Naive thymus-derived CD8-positive, alpha-beta T cell (primary cell): ENCODE results near the gene PGBD5. TPM values are rescaled to one million over a fixed set of nuclear protein-coding genes. Genes with fewer than 3 reads are reported as not detected.

Source experiments
- ATAC-seq, 2 donors: fragments of 150-1000 bp; cut with Tn5 transposase in 1 of 2; sonication (Bioruptor Pico), chemical (Tn5 transposase) in 1 of 2; 1 replicate in 1 of 2; 2 replicates in 1 of 2; pipeline ENCODE4 v1.10.0; 2021; ENCODE audit warnings: mild to moderate bottlenecking in 2 of 2, moderate library complexity in 2 of 2
- POLR2A ChIA-PET: fragments of 350-600 bp; sonication (Branson Sonifier 250); formaldehyde crosslinking; loops from one replicate; lab custom pipeline; 2021; ENCODE audit warnings: antibody characterized with exemption; lab: Charles Lee
- DNase-seq, 10 donors: peaks; one replicate each; pipeline versions ENCODE4 v3.0.0 to v3.0.0-alpha.2; 2020 to 2022
- H3K27ac Mint-ChIP-seq, 10 donors: one replicate each; pipeline ENCODE4 v1.8.0; 2020 to 2022; ENCODE audit warnings: mild to moderate bottlenecking in 10 of 10, mixed read lengths in 10 of 10, moderate library complexity in 4 of 10, inconsistent platforms in 1 of 10
- H3K27me3 Mint-ChIP-seq, 5 donors: one replicate each; pipeline ENCODE4 v1.8.0; 2021 to 2022; ENCODE audit warnings: mixed read lengths in 5 of 5
- H3K36me3 Mint-ChIP-seq, 3 donors: one replicate each; pipeline ENCODE4 v1.8.0; 2020 to 2022; ENCODE audit warnings: mixed read lengths in 3 of 3, mild to moderate bottlenecking in 2 of 3, inconsistent platforms in 1 of 3
- H3K4me1 Mint-ChIP-seq, 4 donors: one replicate each; pipeline ENCODE4 v1.8.0; 2021 to 2022; ENCODE audit warnings: mixed read lengths in 4 of 4
- H3K4me3 Mint-ChIP-seq, 10 donors: one replicate each; pipeline ENCODE4 v1.8.0; 2020 to 2022; ENCODE audit warnings: mild to moderate bottlenecking in 10 of 10, mixed read lengths in 10 of 10, moderate library complexity in 6 of 10, inconsistent platforms in 1 of 10
- H3K9me3 Mint-ChIP-seq, 9 donors: one replicate each; pipeline ENCODE4 v1.8.0; 2020 to 2022; ENCODE audit warnings: mixed read lengths in 9 of 9, mild to moderate bottlenecking in 3 of 9, inconsistent platforms in 1 of 9, moderate library complexity in 1 of 9
- polyA plus RNA-seq, 3 donors: library from polyadenylated mRNA; unstranded; fragments of 300-500 nt; fragmentation: Illumina TruSeq; gene quantifications; one replicate each; pipeline ENCODE4 v1.2.3, GENCODE V29; 2021
- total RNA-seq, 8 experiments: library from RNA in 2 of 8; stranded (reverse) in 2 of 8; gene quantifications; one replicate each; pipeline ENCODE4 v1.2.3 and lab custom pipeline; 2021 to 2026

The PGBD5 gene
- total and polyA plus RNA-seq, 5 experiments from 2014 or later: not detected

- Mint-ChIP-seq H3K4me1 (peaks cover 28 to 55% (median 46%) of the 10 kb centered on the region in 4 donors), H3K27ac (peak overlapping the region in 9 of 10 donors; percentile 46 to 92 (median 81)), H3K36me3 (peaks cover 0 to 24% (median 0%) of the 10 kb centered on the region in 3 donors), H3K27me3 (no peaks in the 10 kb centered on the region), H3K9me3 (no peaks in the 10 kb centered on the region), H3K4me3 (peak overlapping the region in 4 of 10 donors; percentile 29 to 49 (median 44))
- DNase-seq (peak in 1 of 10 donors; percentile 28), ATAC-seq (no peak)
- POLR2A ChIA-PET: interaction anchor here (0.7 kb wide), 1 partner anchor 234 kb away, joined by 5 read pairs; no protein-coding TSS in a partner anchor
These were observed 144.6 kb downstream of the PGBD5 start for GRCh38 chr1:230281556-230281955.

DNA sequence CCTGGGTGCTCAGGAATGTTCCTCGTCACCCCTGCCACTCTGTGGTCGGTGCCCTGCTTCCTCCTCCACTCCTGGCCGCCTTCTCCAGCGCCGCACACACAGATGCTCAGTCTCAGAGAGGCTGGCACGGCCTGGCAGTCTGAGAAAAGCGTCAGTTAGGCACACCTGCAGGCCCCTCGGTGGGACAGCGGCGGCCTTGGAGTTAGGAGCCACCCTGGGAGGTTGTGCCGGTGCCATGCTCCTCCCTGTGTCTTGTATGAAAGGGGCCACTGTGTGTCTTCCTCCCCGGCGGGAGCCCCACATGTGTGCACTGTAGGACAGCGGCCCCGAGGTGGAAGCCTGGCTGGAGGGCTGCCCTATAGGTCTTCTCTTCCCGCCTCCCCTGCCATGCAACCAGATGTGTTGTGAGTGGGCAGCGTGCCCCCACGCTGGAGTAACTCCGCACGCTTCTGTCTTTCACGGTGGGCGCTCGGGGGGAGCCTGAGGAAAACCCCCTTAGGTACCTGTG is 145.2 kb downstream of the PGBD5 start:
- POLR2A ChIA-PET: interaction anchor here (2.5 kb wide), 1 partner anchor 10 kb away, joined by 8 read pairs; no protein-coding TSS in a partner anchor
- Mint-ChIP-seq H3K36me3 (peaks cover 0 to 24% (median 0%) of the 10 kb centered on the region in 3 donors), H3K4me3 (peak overlapping the region in 4 of 10 donors; percentile 29 to 54 (median 49)), H3K27ac (peak overlapping the region; percentile 46 to 92 (median 77)), H3K4me1 (peaks cover 29 to 57% (median 49%) of the 10 kb centered on the region in 4 donors), H3K9me3 (no peaks in the 10 kb centered on the region), H3K27me3 (no peaks in the 10 kb centered on the region)
- DNase-seq: no peak
- no peak for ATAC-seq

GRCh38 chr1:230280054-230280795 is 145.9 kb downstream of the PGBD5 start:
- peak overlapping the region in 1 of 10 donors; percentile 11 for H3K4me3 Mint-ChIP-seq
- H3K4me1 Mint-ChIP-seq: peaks cover 29 to 57% (median 49%) of the 10 kb centered on the region in 4 donors
- no peak for ATAC-seq
- POLR2A ChIA-PET: interaction anchor here (2.5 kb wide), 1 partner anchor 10 kb away, joined by 8 read pairs; no protein-coding TSS in a partner anchor
- H3K27ac Mint-ChIP-seq: peak overlapping the region in 6 of 10 donors; percentile 37 to 92 (median 82)
- no peaks in the 10 kb centered on the region for H3K9me3 Mint-ChIP-seq
- peak in 1 of 10 donors; percentile 40 for DNase-seq
- peaks cover 0 to 24% (median 0%) of the 10 kb centered on the region in 3 donors for H3K36me3 Mint-ChIP-seq
- no peaks in the 10 kb centered on the region for H3K27me3 Mint-ChIP-seq

GRCh38 chr1:230279583-230279945 is 146.6 kb downstream of the PGBD5 start:
- Mint-ChIP-seq H3K9me3 (no peaks in the 10 kb centered on the region), H3K4me3 (peak overlapping the region in 1 of 10 donors; percentile 38), H3K4me1 (peaks cover 29 to 57% (median 48%) of the 10 kb centered on the region in 4 donors), H3K27ac (peak overlapping the region in 4 of 10 donors; percentile 62 to 82 (median 68)), H3K36me3 (peaks cover 0 to 24% (median 0%) of the 10 kb centered on the region in 3 donors), H3K27me3 (no peaks in the 10 kb centered on the region)
- no peak for ATAC-seq
- POLR2A ChIA-PET: interaction anchor here (2.5 kb wide), 1 partner anchor 11 kb away, joined by 8 read pairs; no protein-coding TSS in a partner anchor
- no peak for DNase-seq

DNA sequence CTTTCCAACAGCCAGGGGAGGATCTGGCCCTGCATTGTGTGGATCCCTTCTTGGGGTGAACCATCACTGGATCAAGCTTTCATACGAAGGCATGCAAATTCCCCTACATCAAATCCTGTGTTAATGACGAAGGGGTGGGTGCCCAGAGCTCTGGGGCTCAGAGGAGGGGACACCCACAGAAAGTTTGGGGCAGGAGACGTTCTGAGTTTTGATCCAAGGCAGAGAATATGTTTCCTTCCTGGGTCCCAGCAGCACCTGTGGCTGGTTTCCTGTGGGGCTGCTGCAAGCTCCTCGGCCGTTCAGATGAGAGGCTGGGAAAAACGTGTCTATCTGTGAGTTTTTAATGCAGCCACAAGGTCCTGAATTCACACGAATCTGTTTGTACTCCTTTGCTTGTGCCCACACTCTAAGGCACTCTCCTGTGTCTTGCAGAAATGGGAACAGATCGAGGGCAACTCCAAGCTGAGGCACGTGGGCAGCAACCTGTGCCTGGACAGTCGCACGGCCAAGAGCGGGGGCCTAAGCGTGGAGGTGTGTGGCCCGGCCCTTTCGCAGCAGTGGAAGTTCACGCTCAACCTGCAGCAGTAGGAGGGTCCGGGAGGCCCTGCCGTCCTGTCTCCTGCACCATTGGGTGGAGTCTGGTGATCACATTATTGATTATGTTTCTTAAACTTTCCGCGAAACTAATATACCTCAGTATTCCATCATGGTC is 147.1 kb downstream of the PGBD5 start:
- peak overlapping the region in 9 of 10 donors; percentile 62 to 91 (median 80) for H3K27ac Mint-ChIP-seq
- no peak for ATAC-seq
- peaks cover 29 to 60% (median 53%) of the 10 kb centered on the region in 4 donors for H3K4me1 Mint-ChIP-seq
- peak overlapping the region in 6 of 10 donors; percentile 22 to 75 (median 55) for H3K4me3 Mint-ChIP-seq
- no peak for DNase-seq
- POLR2A ChIA-PET: interaction anchor here (0.6 to 2.5 kb wide), 2 partner anchors 11 to 27 kb away, joined by 4 to 8 read pairs; no protein-coding TSS in a partner anchor
- H3K36me3 Mint-ChIP-seq: peaks cover 0 to 24% (median 0%) of the 10 kb centered on the region in 3 donors
- H3K9me3 Mint-ChIP-seq: no peaks in the 10 kb centered on the region
- H3K27me3 Mint-ChIP-seq: no peaks in the 10 kb centered on the region

GRCh38 chr1:230278376-230278775 is 147.8 kb downstream of the PGBD5 start:
- POLR2A ChIA-PET: interaction anchor here (2.5 kb wide), 1 partner anchor 12 kb away, joined by 8 read pairs; no protein-coding TSS in a partner anchor
- peaks cover 34 to 63% (median 60%) of the 10 kb centered on the region in 4 donors for H3K4me1 Mint-ChIP-seq
- peak overlapping the region in 8 of 10 donors; percentile 36 to 75 (median 64) for H3K4me3 Mint-ChIP-seq
- H3K9me3 Mint-ChIP-seq: no peaks in the 10 kb centered on the region
- peak overlapping the region; percentile 10 to 91 (median 66) for H3K27ac Mint-ChIP-seq
- H3K36me3 Mint-ChIP-seq: peaks cover 0 to 24% (median 0%) of the 10 kb centered on the region in 3 donors
- no peak for ATAC-seq
- DNase-seq: peak in 2 of 10 donors; percentile 5 to 19
- no peaks in the 10 kb centered on the region for H3K27me3 Mint-ChIP-seq

- POLR2A ChIA-PET: interaction anchor here (0.6 kb wide), 2 partner anchors 208 to 933 kb away, joined by 3 to 4 read pairs; no protein-coding TSS in a partner anchor
These were observed 148.7 kb downstream of the PGBD5 start for GRCh38 chr1:230277201-230278025.

GRCh38 chr1:230276401-230276800 is 149.7 kb downstream of the PGBD5 start:
- peaks cover 0 to 24% (median 0%) of the 10 kb centered on the region in 3 donors for H3K36me3 Mint-ChIP-seq
- no peak for ATAC-seq
- H3K4me1 Mint-ChIP-seq: peaks cover 39 to 68% (median 65%) of the 10 kb centered on the region in 4 donors
- DNase-seq: peak in 1 of 10 donors; percentile 34
- no peaks in the 10 kb centered on the region for H3K9me3 Mint-ChIP-seq
- no peaks in the 10 kb centered on the region for H3K27me3 Mint-ChIP-seq
- peak overlapping the region in 6 of 10 donors; percentile 9 to 92 (median 73) for H3K27ac Mint-ChIP-seq
- H3K4me3 Mint-ChIP-seq: peak overlapping the region in 2 of 10 donors; percentile 12 to 58
- POLR2A ChIA-PET: no interaction called here

More at GRCh38 chr1:230277201-230278025, 148.7 kb downstream of the PGBD5 start:
- peaks cover 0 to 24% (median 0%) of the 10 kb centered on the region in 3 donors for H3K36me3 Mint-ChIP-seq
- peak overlapping the region; percentile 8 to 82 (median 57) for H3K4me3 Mint-ChIP-seq
- DNase-seq: peak in 5 of 10 donors; percentile 35 to 61 (median 54)
- H3K4me1 Mint-ChIP-seq: peaks cover 41 to 71% (median 69%) of the 10 kb centered on the region in 4 donors
- peak; percentile 60 to 67 for ATAC-seq
- H3K27ac Mint-ChIP-seq: peak overlapping the region; percentile 16 to 92 (median 76)
- no peaks in the 10 kb centered on the region for H3K9me3 Mint-ChIP-seq
- no peaks in the 10 kb centered on the region for H3K27me3 Mint-ChIP-seq

GRCh38 chr1:230274254-230274653 is 151.9 kb downstream of the PGBD5 start:
- ATAC-seq (peak; percentile 41 to 52), DNase-seq (peak in 2 of 10 donors; percentile 23 to 39)
- peak overlapping the region; percentile 33 to 82 (median 74) for H3K4me3 Mint-ChIP-seq
- peaks cover 0 to 15% (median 2%) of the 10 kb centered on the region in 3 donors for H3K36me3 Mint-ChIP-seq
- H3K27me3 Mint-ChIP-seq: no peaks in the 10 kb centered on the region
- peak overlapping the region; percentile 53 to 92 (median 74) for H3K27ac Mint-ChIP-seq
- POLR2A ChIA-PET: no interaction called here
- no peaks in the 10 kb centered on the region for H3K9me3 Mint-ChIP-seq
- peaks cover 39 to 74% (median 69%) of the 10 kb centered on the region in 4 donors for H3K4me1 Mint-ChIP-seq

- DNase-seq (peak in 3 of 10 donors; percentile 17 to 38 (median 27)), ATAC-seq (peak in 1 of 2 donors; percentile 47)
- H3K36me3 Mint-ChIP-seq: peaks cover 0 to 6% (median 3%) of the 10 kb centered on the region in 3 donors
- POLR2A ChIA-PET: no interaction called here
- H3K4me3 Mint-ChIP-seq: peak overlapping the region in 6 of 10 donors; percentile 27 to 64 (median 52)
- peaks cover 30 to 68% (median 62%) of the 10 kb centered on the region in 4 donors for H3K4me1 Mint-ChIP-seq
- peak overlapping the region; percentile 37 to 95 (median 76) for H3K27ac Mint-ChIP-seq
- no peaks in the 10 kb centered on the region for H3K9me3 Mint-ChIP-seq
- H3K27me3 Mint-ChIP-seq: no peaks in the 10 kb centered on the region
These were observed 152.9 kb downstream of the PGBD5 start for GRCh38 chr1:230273141-230273710.

DNA sequence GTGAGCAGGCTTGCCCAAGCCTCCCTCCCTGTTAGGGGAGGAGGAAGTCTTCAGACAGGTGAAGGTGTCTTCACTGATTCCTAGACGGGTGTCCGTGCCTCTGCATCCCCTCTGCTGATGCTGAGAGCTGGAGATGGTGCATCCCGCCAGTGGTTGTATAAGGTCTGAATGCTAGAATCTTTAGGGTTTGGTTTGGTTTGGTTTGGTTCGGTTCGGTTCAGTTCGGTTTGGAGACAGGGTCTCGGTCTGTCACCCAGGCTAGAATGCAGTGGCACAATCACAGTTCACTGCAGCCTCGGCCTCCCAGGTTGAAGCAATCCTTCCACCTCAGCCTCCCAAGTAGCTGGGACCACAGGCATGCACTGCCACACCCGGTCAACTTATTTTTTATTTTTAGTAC is 153.6 kb downstream of the PGBD5 start:
- Mint-ChIP-seq H3K4me1 (peaks cover 28 to 64% (median 57%) of the 10 kb centered on the region in 4 donors), H3K36me3 (peaks cover 0 to 10% (median 5%) of the 10 kb centered on the region in 3 donors), H3K4me3 (peak overlapping the region in 1 of 10 donors; percentile 64), H3K27ac (peak overlapping the region in 9 of 10 donors; percentile 9 to 95 (median 53)), H3K27me3 (no peaks in the 10 kb centered on the region), H3K9me3 (no peaks in the 10 kb centered on the region)
- ATAC-seq (no peak), DNase-seq (peak in 1 of 10 donors; percentile 40)
- POLR2A ChIA-PET: no interaction called here
